Measurements from ENCODE around the gene CORO6. TPM values are rescaled to one million over a fixed set of nuclear protein-coding genes. Genes with fewer than 3 reads are reported as not detected.
A peak's percentile ranks its signal among the peaks of the same experiment; 100 is the strongest.

CORO6 gene
- total and polyA plus RNA-seq, 2 of the 13 experiments (the other 11 are each of a cell fraction or from before 2014, with no cell fraction given): 0.42 to 0.82 TPM

DNA sequence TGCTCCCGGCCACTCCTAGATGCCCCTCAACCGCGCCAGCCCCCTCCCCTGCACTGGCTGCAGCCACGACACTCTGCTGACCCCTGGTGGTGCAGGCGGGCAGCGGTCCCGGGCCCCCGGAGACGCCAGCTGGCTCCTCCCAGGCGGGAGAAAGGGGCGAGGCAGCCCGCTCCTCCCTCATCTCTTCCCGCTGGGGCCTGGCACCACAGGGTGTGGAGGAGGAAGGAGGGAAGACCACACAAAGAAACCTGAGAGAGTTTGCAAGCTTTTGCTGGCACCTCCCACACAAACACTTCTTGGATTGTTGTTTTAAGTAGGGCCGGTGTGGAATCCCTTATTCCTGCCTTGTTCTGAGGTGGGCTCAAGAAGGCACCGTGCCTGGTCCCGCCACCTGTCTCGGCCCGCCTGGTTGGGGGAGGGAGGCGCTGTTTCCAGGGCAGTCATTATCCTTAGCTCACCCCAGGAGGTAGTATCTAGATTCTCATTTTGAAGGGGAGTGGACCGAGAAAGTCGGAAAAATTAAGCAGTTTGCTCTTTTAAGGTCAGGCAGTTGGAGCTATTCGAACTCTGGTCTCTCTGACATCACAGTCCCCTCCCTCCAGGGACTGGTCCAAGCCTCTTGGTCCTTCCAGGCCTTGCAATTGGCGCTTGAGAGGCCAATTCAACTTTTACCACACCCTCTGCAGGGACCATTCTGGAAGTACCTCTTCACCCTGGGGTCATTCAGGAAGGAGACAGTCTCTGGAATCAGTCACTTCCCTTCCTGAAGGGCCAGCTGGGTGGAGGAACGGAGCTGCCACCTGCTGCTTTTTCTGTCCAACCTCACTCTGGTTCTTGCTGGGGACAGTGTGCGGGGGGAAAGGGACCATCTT, 30.7 kb downstream of the CORO6 start (continued):
- TF ChIP-seq, protein P1, sequence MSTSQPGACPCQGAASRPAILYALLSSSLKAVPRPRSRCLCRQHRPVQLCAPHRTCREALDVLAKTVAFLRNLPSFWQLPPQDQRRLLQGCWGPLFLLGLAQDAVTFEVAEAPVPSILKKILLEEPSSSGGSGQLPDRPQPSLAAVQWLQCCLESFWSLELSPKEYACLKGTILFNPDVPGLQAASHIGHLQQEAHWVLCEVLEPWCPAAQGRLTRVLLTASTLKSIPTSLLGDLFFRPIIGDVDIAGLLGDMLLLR (CRISPR knock-in tag; IDR thresholded peaks at IDR 0.05): no peak
- TF ChIP-seq ZNF350 (CRISPR knock-in tag; IDR thresholded peaks at IDR 0.05; ENCODE audit: borderline replicate concordance, low read depth) (peak; percentile 72), ZNF615 (CRISPR knock-in tag; IDR thresholded peaks at IDR 0.05; ENCODE audit: borderline replicate concordance) (no peak), KLF13 (CRISPR knock-in tag; IDR thresholded peaks at IDR 0.05) (no peak), ZBTB8A (CRISPR knock-in tag; IDR thresholded peaks at IDR 0.05; ENCODE audit: borderline replicate concordance, low read depth) (no peak; the same call in 1 of the 2 replicates), TCF12 (IDR thresholded peaks at IDR 0.05) (no peak), TCF12 (CRISPR knock-in tag; IDR thresholded peaks at IDR 0.05) (0 out of 2 replicates have a peak, but pooled peaks have one; percentile 4), AKNA (CRISPR knock-in tag; IDR thresholded peaks at IDR 0.05; ENCODE audit: borderline replicate concordance) (no peak), ZNF562 (CRISPR knock-in tag; IDR thresholded peaks at IDR 0.05; ENCODE audit: borderline replicate concordance) (no peak), ZNF790 (CRISPR knock-in tag; IDR thresholded peaks at IDR 0.05; ENCODE audit: borderline replicate concordance) (no peak; the same call in 1 of the 2 replicates), ZNF20 (CRISPR knock-in tag; IDR thresholded peaks at IDR 0.05) (0 out of 2 replicates have a peak, but pooled peaks have one; percentile 15), NFRKB (IDR thresholded peaks at IDR 0.05) (no peak), HCFC1 (IDR thresholded peaks at IDR 0.05; ENCODE audit: low read depth, low read length) (no peak), ZNF33A (CRISPR knock-in tag; IDR thresholded peaks at IDR 0.05; ENCODE audit: borderline replicate concordance) (no peak), GATAD2A (CRISPR knock-in tag; IDR thresholded peaks at IDR 0.05) (peak; percentile 75; the same call in 1 of the 2 replicates), SIN3A (IDR thresholded peaks at IDR 0.05; ENCODE audit: borderline replicate concordance, low read depth, low read length) (no peak; the same call in 1 of the 2 replicates), UBTF (CRISPR knock-in tag; IDR thresholded peaks at IDR 0.05) (peak; percentile 74; the same call in 1 of the 2 replicates), REL (CRISPR knock-in tag; conservative IDR thresholded peaks at IDR 0.05) (no peak), ZNF441 (CRISPR knock-in tag; IDR thresholded peaks at IDR 0.05; ENCODE audit: borderline replicate concordance) (no peak)
- TF ChIP-seq, protein P2, sequence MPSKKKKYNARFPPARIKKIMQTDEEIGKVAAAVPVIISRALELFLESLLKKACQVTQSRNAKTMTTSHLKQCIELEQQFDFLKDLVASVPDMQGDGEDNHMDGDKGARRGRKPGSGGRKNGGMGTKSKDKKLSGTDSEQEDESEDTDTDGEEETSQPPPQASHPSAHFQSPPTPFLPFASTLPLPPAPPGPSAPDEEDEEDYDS (CRISPR knock-in tag; IDR thresholded peaks at IDR 0.05): peak; percentile 28; the same call in 1 of the 2 replicates
